B cell (primary cell): Measurements from ENCODE around the gene HAT1. TPM values are rescaled to one million over a fixed set of nuclear protein-coding genes. Genes with fewer than 3 reads are reported as not detected.

Experiments
- ATAC-seq: fragments of 200-7000 bp; cut with Tn5 transposase; one replicate; pipeline ENCODE4 v1.10.0; 2021; ENCODE audit warnings: low read depth, mild to moderate bottlenecking, moderate number of reproducible peaks, moderate library complexity
- CTCF ChIA-PET: fragments of 350-600 bp; sonication (Branson Sonifier 250); formaldehyde crosslinking; loops from one replicate; lab custom pipeline; 2021; ENCODE audit warnings: antibody characterized with exemption, inconsistent platforms; lab: Charles Lee
- POLR2A ChIA-PET: fragments of 350-600 bp; sonication (Branson Sonifier 250); formaldehyde crosslinking; loops from one replicate; lab custom pipeline; 2021; ENCODE audit warnings: antibody characterized with exemption; lab: Charles Lee
- DNase-seq: peaks from one replicate; pipeline ENCODE4 v3.0.0; 2013
- H2AFZ ChIP-seq: 2 replicates; pipeline ENCODE4 v1.6.1; 2012; ENCODE audit warnings: mild to moderate bottlenecking, low read depth, low read length; ENCODE audit not compliant: insufficient read depth, poor library complexity, severe bottlenecking
- H3K27ac ChIP-seq, 2 donors: 1 replicate in 1 of 2; 2 replicates in 1 of 2; pipeline ENCODE4 v1.5.1; 2012 to 2013; ENCODE audit warnings: low read length in 2 of 2, mild to moderate bottlenecking in 2 of 2, moderate library complexity in 1 of 2
- H3K27me3 ChIP-seq, 4 experiments: fragments of 200-600 bp in 1 of 4; sonication (generic) in 1 of 4; replicated peaks in 1 of 4; 1 replicate in 2 of 4; 2 replicates in 2 of 4; pipeline versions ENCODE4 v1.6.1 to v1.7.0; 2013 to 2016; ENCODE audit warnings: low read length in 3 of 4, mild to moderate bottlenecking in 2 of 4, mixed read lengths in 1 of 4, moderate library complexity in 1 of 4; ENCODE audit not compliant: insufficient read depth in 4 of 4, control insufficient read depth in 3 of 4; ENCODE audit errors: control extremely low read depth in 1 of 4
- H3K36me3 ChIP-seq, 2 experiments: replicated peaks in 1 of 2; 1 replicate in 1 of 2; 2 replicates in 1 of 2; pipeline versions ENCODE4 v1.6.1 to v1.7.1; 2013; ENCODE audit warnings: low read length in 1 of 2; ENCODE audit not compliant: insufficient read depth in 2 of 2, control insufficient read depth in 1 of 2; ENCODE audit errors: control extremely low read depth in 1 of 2, extremely low read depth in 1 of 2
- H3K4me1 ChIP-seq, 2 donors: fragments of 200-600 bp in 1 of 2; sonication (generic) in 1 of 2; 1 replicate in 1 of 2; 2 replicates in 1 of 2; pipeline versions ENCODE4 v1.5.1 to v1.6.1; 2013 to 2017; ENCODE audit warnings: low read length in 2 of 2; ENCODE audit not compliant: control insufficient read depth in 2 of 2, insufficient read depth in 2 of 2
- H3K4me2 ChIP-seq: replicated peaks from 2 replicates; pipeline ENCODE3; 2012; ENCODE audit warnings: mild to moderate bottlenecking, low read depth, low read length; ENCODE audit not compliant: poor library complexity, severe bottlenecking
- H3K4me3 ChIP-seq, 5 experiments: fragments of 200-600 bp in 1 of 5; sonication (generic) in 1 of 5; 1 replicate in 3 of 5; 2 replicates in 2 of 5; pipeline versions ENCODE4 v1.5.1 to v1.7.0; 2011 to 2016; ENCODE audit warnings: low read length in 4 of 5, mild to moderate bottlenecking in 4 of 5, low read depth in 2 of 5, control low read depth in 1 of 5, moderate library complexity in 1 of 5; ENCODE audit not compliant: insufficient read depth in 1 of 5; ENCODE audit errors: control extremely low read depth in 1 of 5, extremely low read depth in 1 of 5
- H3K79me2 ChIP-seq: fragments of 200-600 bp; sonication (generic); one replicate; pipeline ENCODE4 v1.6.0; 2016; ENCODE audit warnings: low read length; ENCODE audit not compliant: control insufficient read depth, insufficient read depth
- H3K9ac ChIP-seq: fragments of 200-600 bp; sonication (generic); 2 replicates; pipeline ENCODE4 v1.6.1; 2017; ENCODE audit warnings: mild to moderate bottlenecking, low read length, moderate library complexity
- H3K9me3 ChIP-seq, 3 donors: one replicate each; pipeline versions ENCODE4 v1.6.1 to v1.7.1; 2013; ENCODE audit warnings: low read length in 2 of 3; ENCODE audit not compliant: control insufficient read depth in 2 of 3, insufficient read depth in 1 of 3; ENCODE audit errors: control extremely low read depth in 1 of 3
- H4K20me1 ChIP-seq: 2 replicates; pipeline ENCODE4 v1.6.0; 2012; ENCODE audit warnings: mild to moderate bottlenecking, low read length; ENCODE audit not compliant: insufficient read depth, control insufficient read depth, poor library complexity, severe bottlenecking
- H3K27ac Mint-ChIP-seq: one replicate; pipeline ENCODE4 v1.8.0; 2021; ENCODE audit warnings: mixed read lengths
- H3K27me3 Mint-ChIP-seq: one replicate; pipeline ENCODE4 v1.8.0; 2021; ENCODE audit warnings: mixed read lengths
- H3K4me1 Mint-ChIP-seq: one replicate; pipeline ENCODE4 v1.8.0; 2021; ENCODE audit warnings: mixed read lengths
- H3K4me3 Mint-ChIP-seq: one replicate; pipeline ENCODE4 v1.8.0; 2021; ENCODE audit warnings: mixed read lengths
- H3K9me3 Mint-ChIP-seq: one replicate; pipeline ENCODE4 v1.8.0; 2022; ENCODE audit warnings: mixed read lengths; ENCODE audit not compliant: insufficient read depth
- CTCF ChIP-seq: fragments of 200-600 bp; IDR thresholded peaks from one replicate; pipeline ENCODE4 v1.8.0; 2022; ENCODE audit warnings: antibody characterized with exemption, mild to moderate bottlenecking
- EZH2 ChIP-seq: IDR thresholded peaks from 2 replicates; pipeline ENCODE4 v1.6.1; 2012; ENCODE audit warnings: borderline replicate concordance, low read depth, mild to moderate bottlenecking, moderate library complexity, low read length; ENCODE audit not compliant: insufficient read depth, poor library complexity, severe bottlenecking
- WGBS: methylation state at CpG from one replicate; pipeline ENCODE4 v1.1.5; 2013; ENCODE audit warnings: missing lambda C conversion rate; ENCODE audit not compliant: insufficient coverage; 5-methylcytosine and 5-hydroxymethylcytosine counted together
- intact Hi-C: fragments of 100-400 bp; cut with micrococcal nuclease; formaldehyde crosslinking; loops from one replicate; pipeline ENCODE4 v1.10.0; 2022
- polyA plus RNA-seq: library from polyadenylated mRNA; depleted of rRNA; stranded (reverse); fragments of >200 nt; gene quantifications from 2 replicates; pipeline ENCODE4 v1.2.3, GENCODE V29; 2012
- total RNA-seq, 2 donors: library from RNA; stranded (reverse); fragments of 120-200 nt in 1 of 2; gene quantifications; 1 replicate in 1 of 2; 2 replicates in 1 of 2; pipeline versions ENCODE4 v1.2.3 to v1.2.4, GENCODE V29; 2013 to 2022

The HAT1 gene
- total and polyA plus RNA-seq, 2 donors (not counting 1 experiment from before 2014, with no cell fraction given): 12.0 to 25.1 TPM

GRCh38 chr2:172031536-172031935 lies 109.3 kb downstream of the HAT1 start:
- H3K79me2 ChIP-seq: no peaks in the 10 kb centered on the region
- H4K20me1 ChIP-seq: no peaks in the 10 kb centered on the region
- no peaks in the 10 kb centered on the region for H3K27me3 Mint-ChIP-seq
- no peaks in the 10 kb centered on the region for H3K9me3 ChIP-seq
- WGBS: 98% methylated on average over 4 of the region's 4 CpGs
- H3K27me3 ChIP-seq: no peaks in the 10 kb centered on the region
- no peaks in the 10 kb centered on the region for H3K36me3 ChIP-seq
- POLR2A ChIA-PET: no interaction called here
- no peak overlapping the region for H3K4me2 ChIP-seq
- no peak overlapping the region for H3K4me3 ChIP-seq
- intact Hi-C loops: no loop called here
- H3K4me3 Mint-ChIP-seq: no peak overlapping the region
- H3K4me1 Mint-ChIP-seq: no peaks in the 10 kb centered on the region
- no peak overlapping the region for H2AFZ ChIP-seq
- no peak for ATAC-seq
- H3K4me1 ChIP-seq: no peaks in the 10 kb centered on the region
- H3K9me3 Mint-ChIP-seq: no peaks in the 10 kb centered on the region
- DNase-seq: no peak
- no peak overlapping the region for H3K27ac ChIP-seq
- CTCF ChIA-PET: no interaction called here
- H3K9ac ChIP-seq: no peak overlapping the region
- no peak overlapping the region for H3K27ac Mint-ChIP-seq
- TF ChIP-seq EZH2 (no peak), CTCF (no peak)

Other genes with a start within 250 kb of the HAT1 start
- 53.9 and 57.6 TPM in 2 replicates for gene DYNC1I2, start 235.0 kb upstream of the HAT1 start, total RNA-seq
- 20.4 and 29.1 TPM in 2 replicates for gene DYNC1I2, start 235.0 kb upstream of the HAT1 start, polyA plus RNA-seq
- gene SLC25A12, start 28.2 kb upstream of the HAT1 start, total RNA-seq: 19.6 and 21.0 TPM in 2 replicates
- gene SLC25A12, start 28.2 kb upstream of the HAT1 start, polyA plus RNA-seq: 8.9 and 10.0 TPM in 2 replicates
- gene METAP1D, start 77.5 kb downstream of the HAT1 start, total RNA-seq: 8.2 and 8.9 TPM in 2 replicates
- gene METAP1D, start 77.5 kb downstream of the HAT1 start, polyA plus RNA-seq: 7.8 and 9.8 TPM in 2 replicates
- not detected in 2 replicates for gene DLX1, start 163.0 kb downstream of the HAT1 start, total RNA-seq
- gene DLX1, start 163.0 kb downstream of the HAT1 start, polyA plus RNA-seq: not detected in 2 replicates
- 0.52 and 0.61 TPM in 2 replicates for gene DLX2, start 180.4 kb downstream of the HAT1 start, total RNA-seq
- gene DLX2, start 180.4 kb downstream of the HAT1 start, polyA plus RNA-seq: 0.04 and 0.13 TPM in 2 replicates